IPS-NIHi7 (cell line): ENCODE measurements around the gene ENO1.

Experiments used
- DNase-seq: peaks from one replicate; pipeline ENCODE4 v3.0.0; 2012; ENCODE audit warnings: mixed read lengths; ENCODE audit errors: extremely low spot score

Gene ENO1

DNA sequence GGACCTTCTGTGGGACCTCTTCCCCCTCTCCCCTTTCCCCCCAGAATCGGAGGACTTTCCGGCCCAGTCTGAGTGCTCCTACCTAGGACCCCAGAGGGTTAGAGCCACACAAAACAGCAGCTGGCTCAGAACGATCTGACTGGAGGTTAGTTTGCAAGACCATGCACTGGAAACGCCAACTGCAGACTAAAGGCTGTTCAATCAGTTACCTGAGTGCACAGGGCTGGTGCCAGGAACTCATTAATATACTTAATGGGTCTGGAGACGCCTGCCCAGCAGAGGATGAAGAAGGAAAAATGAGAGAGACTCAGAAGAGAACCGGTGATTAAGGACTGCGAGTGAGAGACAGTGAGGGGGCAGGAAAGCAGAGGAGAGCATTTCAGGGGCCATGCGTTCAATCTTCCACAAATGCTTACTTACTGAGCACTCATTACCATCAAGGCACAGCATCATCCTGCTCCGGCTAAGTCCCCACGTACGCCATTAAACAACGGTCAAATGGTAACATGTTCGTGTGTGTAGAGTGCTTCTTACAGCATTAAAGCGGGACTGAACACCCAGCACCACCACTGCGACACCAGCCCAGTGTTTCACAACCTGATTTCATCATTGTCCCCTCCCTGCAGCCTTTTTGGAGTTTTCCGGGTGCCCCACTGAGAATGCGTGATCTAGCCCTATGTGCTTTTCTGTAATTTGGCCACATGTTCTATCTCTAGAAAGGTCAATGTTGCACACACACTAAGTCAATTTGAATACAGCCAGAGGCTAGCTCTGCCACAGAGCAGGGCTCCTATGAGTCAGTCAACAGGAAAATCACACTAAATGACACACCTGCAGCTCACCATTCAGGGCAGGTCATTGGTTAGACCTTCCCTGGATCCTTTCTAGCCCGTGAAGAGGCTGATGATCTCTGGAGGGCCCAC is 7.6 kb downstream of the ENO1 start:
- no peak for DNase-seq

DNA sequence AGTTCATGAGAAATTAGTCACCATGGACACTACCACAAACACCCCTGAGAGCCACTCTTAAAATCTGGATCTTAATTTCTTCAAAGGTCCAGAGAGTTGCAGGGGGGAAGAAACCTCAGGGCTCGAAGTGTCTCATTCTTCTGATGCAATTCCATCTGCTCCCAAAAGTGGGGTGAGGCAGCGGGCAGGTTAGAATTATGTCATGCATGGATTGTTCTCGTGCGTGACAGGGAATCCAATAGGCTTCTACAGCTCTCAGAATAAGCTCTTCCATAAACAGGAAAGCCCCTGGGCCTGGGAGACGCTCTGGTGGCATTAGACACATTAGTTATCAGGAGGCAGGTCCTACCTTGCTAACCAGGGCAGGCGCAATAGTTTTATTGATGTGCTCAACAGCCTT is 8.4 kb downstream of the ENO1 start:
- no peak for DNase-seq

DNA sequence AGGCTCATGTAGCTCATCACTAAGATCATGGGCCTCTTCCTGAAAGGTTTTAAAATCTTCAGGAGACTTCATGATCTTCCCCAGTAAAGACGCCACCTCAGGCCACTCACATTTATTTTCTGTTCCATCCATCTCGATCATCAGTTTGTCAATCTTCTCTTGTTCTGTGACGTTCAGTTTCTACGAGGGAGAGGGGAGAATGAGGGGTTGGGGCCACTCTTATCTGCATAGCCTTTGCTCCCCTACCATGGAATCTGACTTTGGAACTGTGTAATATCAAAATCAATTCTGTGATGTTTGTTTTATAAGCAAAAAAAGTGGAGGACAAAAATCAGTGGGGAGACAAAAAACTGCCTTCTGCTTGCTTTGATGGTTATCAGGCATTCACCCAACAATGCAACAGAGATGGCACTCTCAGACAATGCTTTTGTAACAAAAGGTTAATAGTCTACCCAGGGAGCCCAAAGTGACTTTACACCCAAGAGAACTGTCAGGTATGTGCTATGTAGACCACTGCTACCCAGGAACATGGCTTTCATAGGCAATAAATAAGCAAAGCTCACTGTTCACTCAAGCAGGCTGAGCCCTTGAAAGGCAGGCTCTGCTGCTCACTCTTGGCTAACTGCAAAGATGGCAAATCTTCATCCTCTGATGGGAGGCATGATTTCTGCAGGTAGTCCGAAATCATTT is 10.5 kb downstream of the ENO1 start:
- no peak for DNase-seq

DNA sequence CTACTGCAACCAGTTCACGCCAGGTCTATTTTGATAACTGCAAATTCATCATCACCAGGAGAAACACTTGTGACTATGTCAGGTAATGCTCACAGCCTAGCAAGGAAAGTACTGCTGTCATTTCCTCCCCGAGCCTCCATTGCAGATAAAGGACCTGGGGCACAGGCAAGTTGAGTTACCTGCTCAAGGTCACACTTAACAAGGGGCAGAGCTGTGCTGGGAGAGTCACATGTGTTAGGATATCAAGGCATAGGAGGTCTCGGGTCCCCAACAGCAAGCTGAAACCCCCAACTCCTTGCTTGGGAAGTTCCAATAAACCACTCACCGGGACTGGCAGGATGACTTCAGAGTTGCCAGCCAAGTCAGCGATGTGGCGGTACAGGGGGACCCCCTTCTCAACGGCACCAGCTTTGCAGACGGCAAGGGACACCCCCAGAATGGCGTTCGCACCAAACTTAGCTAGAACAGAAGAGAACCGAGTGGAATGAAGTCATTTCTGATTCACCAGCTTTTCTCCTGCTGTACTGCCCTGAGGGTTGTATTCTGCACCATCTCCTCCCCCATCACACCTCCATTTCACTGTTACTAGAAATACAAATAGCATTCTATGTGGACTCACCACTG is 11.6 kb downstream of the ENO1 start:
- DNase-seq, result no peak

DNA sequence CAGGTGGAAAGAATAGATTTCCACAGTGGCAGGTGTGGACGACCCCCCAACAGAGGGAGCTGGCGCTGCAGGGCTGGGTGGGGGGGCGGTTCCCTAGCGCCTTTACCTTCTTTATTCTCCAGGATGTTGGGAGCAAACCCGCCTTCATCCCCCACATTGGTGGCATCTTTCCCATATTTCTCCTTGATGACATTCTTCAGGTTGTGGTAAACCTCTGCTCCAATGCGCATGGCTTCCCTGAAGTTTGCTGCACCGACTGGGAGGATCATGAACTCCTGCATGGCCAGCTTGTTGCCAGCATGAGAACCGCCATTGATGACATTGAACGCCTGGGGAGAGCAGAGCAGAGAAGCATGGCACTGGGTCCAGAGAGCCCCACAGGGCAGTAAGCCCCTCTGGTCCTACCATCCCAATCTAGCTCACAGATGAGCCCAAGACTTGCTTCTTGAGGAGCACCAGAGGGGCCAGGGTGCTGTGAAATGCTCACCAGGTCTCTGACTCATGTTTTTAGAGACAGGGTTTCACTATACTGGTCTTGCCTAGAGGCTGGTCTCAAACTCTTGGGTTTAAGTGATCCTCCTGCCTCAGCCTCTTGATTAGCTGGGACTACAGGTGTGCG is 12.2 kb downstream of the ENO1 start:
- no peak for DNase-seq

DNA sequence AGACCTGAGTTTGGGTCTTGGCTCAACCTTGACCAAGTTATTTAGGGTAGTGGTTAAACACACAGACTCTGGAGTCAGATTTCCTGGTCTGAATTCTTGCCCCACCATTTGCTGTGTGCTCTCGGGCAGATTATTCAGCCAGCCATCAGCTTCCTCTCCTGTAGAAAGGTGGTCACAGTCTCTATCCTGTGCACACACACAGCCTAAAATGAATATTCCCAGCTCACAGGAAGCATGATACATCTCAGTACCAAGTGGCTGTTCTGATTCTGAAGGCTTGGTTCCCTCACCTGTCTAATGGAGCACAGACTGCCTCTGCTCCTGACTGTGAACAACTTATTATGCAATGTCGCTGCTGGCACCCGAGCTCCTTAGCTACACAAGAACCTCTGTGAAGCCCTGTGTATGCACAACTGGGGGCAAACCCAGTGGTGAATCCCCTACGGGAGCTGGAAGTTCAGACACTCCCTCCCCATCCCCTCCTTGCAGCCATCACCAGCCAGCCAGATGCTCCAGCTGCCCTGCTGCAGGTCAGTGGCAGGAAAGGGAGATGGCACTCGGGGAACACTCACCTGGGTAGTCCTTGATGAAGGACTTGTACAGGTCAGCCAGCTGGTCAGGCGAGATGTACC is 13.7 kb downstream of the ENO1 start:
- DNase-seq, result no peak

DNA sequence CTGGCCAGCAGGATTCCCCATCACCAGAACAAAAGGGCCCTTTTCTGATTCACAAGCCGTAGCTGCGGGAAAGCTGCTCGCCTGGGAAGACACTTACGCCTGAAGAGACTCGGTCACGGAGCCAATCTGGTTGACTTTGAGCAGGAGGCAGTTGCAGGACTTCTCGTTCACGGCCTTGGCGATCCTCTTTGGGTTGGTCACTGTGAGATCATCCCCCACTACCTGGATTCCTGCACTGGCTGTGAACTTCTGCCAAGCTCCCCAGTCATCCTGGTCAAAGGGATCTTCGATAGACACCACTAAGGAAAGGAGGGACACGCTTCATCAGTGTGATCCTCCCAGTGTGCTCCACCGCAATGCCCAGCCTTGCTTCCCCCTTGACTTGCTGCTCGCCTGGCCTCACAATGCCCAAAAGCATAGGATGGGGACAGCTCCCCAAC is 14.7 kb downstream of the ENO1 start:
- DNase-seq, result no peak

DNA sequence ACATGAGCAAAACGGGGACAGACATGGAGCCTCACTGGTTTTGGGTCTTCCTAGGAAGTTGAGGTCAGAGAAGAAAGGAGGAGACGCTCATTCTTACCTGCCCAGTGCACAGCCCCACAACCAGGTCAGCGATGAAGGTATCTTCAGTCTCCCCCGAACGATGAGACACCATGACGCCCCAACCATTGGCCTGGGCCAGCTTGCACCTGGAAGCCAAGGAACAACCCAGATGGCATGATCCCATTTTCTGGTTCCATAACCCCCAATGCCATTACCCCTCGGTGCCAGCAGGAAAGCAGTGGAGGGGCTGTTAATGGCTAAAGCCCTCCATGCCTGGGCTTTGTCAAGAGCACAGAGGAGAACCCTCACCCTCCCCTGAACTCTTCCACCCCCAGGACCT is 15.3 kb downstream of the ENO1 start:
- no peak for DNase-seq

DNA sequence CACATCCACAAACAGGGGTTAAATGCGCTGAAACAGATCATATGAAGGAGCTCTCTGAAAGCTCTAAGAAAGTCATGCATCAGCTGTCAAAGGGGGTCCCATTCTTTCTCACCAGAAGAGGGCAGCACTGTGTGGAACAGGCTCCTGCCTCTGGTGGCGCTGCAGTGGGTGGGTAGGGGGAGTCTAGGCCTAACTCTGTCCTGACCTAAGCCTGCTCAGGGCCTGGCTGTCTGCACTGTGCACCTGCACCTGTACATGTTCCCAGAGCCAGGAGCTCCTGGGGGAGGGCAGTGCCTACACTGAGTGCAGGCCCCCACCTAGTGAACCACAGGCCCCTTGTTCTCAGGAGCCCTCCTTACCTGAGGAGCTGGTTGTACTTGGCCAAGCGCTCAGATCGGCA is 16.0 kb downstream of the ENO1 start:
- peak; percentile 67 for DNase-seq

DNA sequence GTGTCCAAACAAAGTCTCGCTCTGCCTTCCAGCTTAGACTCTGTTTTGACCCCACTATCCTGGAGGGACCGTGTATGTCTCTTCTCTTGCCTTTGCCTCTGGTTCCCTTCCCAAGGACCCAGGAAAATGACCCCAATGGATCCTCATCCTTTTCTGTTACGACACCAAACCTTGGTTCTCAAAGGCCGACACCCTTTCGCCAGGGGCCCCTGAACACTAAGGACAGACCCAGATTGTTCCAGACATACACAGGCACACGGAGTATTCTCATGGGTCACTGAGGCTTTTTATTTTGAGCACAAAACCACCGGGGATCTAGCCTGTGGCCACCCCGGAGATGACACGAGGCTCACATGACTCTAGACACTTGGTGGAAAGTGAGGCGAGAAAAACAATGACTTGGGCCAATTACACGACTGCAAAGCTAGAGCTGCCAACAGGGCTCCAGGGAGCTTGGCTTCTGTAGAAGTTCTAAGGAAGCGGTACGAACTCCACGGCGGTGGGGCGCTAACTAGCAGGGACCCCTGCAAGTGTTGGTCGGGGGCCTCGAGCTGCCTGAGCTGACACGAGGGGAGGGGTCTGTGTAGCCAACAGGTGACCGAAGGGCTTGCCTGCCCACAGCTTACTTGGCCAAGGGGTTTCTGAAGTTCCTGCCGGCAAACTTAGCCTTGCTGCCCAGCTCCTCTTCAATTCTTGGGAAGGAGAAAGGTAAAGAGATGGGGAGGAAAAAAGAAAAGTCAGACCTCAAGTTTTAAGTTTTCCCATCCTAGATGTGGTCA is 17.6 kb downstream of the ENO1 start:
- no peak for DNase-seq

DNA sequence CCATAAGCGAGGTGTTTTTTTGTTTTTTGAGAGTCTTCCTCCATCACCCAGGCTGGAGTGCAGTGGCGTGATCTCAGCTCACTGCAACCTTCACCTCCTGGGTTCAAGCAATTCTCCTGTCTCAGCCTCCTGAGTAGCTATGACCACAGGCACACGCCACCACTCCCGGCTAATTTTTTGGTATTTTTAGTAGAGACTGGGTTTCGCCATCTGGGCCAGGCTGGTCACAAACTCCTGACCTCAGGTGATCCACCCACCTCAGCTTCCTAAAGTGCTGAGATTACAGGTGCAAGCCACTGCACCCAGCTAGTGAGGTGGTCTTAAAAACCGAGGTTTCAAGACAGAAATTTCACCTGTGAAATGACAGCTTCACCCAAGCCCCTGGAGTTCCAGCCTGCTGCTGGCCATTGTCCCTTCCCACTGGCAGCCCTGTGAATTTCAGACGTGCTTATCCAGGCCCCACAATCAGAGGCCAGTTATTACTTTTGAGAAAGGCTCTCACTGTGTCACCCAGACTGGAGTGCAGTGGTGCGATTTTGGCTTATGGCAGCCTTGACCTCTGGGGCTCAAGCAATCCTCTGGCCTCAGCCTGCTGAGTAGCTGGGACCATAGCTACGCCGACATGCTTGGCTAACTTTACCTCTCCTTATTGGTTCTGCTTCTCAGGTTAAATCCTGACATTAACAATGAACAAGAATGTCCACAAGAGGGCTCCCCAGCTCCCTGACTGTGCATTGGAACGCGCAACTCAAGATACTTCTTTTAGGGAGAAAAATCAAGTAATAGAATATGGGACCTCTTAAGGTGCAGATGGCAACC is 19.4 kb downstream of the ENO1 start:
- DNase-seq, result no peak

DNA sequence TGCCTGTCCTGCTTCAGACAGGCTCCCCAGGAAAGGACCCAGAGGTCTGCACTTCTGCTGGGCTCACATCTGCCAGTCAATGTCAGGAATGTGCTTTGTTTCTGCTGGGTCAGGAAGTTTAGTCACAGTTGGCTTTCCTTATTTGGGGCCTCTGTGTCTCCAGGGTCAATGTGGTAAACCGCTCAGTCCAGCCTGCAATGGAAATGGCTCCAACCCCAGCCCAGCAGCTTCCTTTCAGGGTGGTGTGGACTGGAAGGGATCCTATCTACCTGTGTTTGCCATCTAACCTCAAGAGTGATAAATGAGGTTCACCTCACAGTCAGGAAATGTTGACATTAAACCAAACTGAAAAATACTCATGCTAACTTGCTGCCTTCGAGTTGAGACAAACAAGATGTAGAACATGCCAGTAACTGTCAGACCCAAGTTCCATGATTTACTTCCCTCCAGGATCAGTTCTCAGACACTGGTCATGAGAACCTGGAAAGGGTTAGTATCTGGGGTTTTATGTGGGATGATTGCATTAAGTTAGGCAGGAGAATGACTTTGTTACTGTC is 20.3 kb downstream of the ENO1 start:
- no peak for DNase-seq

DNA sequence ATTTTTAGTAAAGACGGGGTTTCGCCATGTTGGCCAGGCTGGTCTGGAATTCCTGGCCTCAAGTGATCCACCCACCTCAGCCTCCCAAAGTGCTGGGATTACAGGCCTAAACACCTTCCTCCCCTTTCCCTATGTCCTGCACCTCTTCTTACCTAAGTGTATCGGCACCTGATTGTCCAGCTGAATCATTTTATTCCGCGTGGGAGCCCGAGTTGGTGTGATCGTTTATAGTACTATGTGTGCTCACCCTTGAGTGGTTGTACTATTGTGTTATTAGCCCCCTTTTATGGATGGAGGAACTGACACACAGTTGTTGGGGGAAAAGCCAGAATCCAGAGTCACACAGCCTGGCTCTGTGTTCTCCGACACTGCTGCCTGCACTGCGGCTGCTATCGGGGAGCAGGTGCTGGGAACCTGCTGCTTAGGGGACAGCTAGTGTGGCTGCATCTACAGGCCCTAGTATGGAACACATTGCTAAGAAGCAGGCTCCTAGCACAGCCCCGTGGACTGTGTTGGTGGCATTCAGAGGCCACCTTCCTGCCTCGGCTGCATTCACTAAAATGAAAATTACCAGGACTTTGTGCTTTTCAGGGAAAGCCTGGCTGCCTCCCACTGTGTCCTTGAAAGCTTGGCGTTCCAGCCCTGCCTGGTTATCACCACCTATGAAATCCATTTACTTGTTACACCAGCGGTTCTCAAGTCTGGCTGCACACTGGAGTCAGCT is 21.6 kb downstream of the ENO1 start:
- no peak for DNase-seq

DNA sequence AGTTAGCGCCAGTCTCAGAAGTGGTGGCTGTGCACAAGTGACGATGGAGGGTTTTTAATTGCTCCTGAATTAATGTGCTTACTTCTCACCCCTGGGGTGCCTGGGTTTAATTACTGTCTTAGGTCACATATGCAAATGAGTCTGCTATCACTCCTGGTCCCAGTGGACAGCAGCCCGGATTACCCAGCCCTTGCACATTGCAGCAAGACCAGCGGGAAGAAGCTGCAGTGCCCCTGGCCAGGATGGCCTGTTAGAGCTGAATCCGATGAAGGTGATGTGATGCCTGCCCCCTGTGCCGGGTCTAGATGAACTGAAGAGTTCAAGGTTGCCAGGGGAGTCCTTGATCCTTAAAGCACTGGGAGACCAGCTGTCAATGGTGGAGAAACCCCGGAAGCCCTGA is 24.2 kb downstream of the ENO1 start:
- no peak for DNase-seq

DNA sequence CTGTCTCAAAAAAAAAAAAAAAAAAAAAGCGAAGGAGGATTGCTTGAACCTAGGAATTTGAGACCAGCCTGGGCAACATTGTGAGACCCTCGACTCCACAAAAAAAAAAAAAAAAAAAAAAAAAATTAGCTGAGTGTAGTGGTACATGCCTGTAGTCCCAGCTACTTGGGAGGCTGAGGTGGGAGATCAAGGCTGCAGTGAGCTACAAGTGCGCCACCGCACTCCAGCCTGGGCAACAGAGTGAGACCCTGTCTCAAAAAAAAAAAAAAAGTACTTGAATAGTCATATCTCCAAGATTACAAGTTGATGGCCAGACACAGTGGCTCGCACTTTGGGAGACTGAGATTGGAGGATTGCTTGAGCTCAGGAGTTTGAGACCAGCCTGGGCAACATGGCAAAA is 27.4 kb downstream of the ENO1 start:
- DNase-seq, result no peak

DNA sequence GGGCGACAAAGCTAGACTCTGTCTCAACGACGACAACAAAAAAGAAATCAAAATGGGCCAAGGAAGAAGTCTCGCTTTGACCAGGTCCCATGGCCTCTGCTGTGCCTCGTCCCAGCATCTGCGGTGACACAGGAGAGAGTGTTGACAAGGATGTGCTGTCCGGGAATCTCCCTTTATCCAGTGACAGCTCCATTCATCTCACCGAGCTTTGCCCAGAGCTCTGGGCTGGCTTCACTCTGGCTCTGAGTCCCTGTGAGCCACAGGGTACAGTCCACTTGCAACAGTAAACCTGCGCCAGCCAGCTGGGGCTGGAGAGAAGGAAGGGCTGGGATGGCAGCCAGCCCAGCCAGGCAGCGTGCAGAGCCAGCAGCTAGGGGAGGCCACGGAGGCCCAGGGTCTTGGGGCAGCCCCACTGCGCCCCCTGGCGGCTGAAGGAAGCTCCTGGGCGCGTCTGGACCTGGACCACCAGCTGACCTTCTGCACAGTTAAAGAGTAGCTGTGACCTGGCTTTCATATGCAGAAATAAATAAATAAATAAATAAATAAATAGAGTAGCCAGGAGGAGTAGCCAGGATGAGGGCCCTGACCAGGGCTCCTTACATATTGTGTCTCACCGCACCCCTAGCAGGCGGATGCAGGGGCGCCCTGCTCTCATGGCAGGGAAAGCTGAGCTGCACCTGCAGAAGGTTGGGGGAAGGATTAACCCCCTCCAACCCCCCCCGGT is 29.7 kb downstream of the ENO1 start:
- DNase-seq, result peak; percentile 94

DNA sequence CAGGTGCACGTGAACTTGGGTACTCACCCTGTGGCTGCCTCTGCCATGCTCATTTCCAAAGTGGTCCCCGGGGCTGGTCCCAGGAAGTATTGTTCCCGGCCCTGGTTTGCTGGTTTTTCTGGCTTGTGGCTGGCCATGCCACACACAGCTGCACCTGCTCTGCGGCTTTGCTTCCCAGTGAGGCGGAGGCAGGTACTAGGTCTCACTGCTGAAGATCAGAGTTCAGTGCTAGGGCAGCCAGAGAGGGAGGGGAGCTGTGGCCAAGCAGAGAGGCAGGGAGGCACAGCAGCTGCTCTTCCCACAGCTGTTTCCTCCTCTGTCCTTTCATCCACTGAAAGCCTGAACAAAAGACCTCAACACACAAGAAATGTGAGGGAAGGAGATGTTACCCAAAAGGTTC is 30.5 kb downstream of the ENO1 start:
- no peak for DNase-seq

DNA sequence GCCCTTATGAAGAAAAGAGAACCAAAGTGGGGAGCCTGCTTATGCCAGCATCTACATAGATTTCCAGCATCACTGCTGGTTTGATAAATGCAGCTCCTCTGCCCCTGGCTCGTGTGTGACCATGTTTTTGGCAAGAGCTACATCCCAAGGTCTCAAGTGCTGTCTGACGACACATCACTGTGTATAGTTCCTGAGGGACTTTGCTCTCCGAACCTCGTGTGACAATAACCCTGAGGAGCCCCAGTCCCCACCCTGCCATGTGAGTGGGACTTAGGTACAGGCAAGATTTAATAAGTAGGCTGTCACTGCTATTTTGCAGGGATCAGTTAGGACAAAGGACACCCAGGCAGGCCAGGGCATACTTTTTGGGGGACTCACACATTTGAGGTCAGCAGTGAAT is 32.2 kb downstream of the ENO1 start:
- DNase-seq, result no peak
